Measurements from ENCODE around the gene BMAL2.

Gene BMAL2

DNA sequence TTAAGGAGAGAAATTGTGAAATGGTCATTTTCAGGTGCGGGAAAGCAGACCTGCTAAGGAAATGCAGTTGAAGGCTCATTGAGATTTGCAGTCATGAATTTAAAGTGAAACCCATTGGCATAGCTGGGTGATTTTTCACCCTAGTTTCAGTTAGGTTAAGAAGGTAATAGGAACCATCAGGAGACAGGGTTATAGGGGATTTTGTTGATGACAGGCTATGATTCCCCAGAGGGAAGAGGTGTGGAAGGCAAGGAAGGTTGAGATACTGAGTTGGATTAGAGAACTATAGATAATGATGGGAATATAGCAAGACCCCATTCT lies 22.7 kb upstream of the BMAL2 start:
- ATAC-seq, result no peak
- TF ChIP-seq, protein P1, sequence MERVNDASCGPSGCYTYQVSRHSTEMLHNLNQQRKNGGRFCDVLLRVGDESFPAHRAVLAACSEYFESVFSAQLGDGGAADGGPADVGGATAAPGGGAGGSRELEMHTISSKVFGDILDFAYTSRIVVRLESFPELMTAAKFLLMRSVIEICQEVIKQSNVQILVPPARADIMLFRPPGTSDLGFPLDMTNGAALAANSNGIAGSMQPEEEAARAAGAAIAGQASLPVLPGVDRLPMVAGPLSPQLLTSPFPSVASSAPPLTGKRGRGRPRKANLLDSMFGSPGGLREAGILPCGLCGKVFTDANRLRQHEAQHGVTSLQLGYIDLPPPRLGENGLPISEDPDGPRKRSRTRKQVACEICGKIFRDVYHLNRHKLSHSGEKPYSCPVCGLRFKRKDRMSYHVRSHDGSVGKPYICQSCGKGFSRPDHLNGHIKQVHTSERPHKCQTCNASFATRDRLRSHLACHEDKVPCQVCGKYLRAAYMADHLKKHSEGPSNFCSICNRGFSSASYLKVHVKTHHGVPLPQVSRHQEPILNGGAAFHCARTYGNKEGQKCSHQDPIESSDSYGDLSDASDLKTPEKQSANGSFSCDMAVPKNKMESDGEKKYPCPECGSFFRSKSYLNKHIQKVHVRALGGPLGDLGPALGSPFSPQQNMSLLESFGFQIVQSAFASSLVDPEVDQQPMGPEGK (CRISPR knock-in tag; IDR thresholded peaks at IDR 0.05; ENCODE audit: borderline replicate concordance), result no peak
- no peak for TF ChIP-seq PPARA (CRISPR knock-in tag; IDR thresholded peaks at IDR 0.05; ENCODE audit: borderline replicate concordance)
- no peak for TF ChIP-seq SNAI2 (CRISPR knock-in tag; IDR thresholded peaks at IDR 0.05)
- TF ChIP-seq ISL1 (CRISPR knock-in tag; IDR thresholded peaks at IDR 0.05), result no peak
- no peak for TF ChIP-seq RARB (CRISPR knock-in tag; IDR thresholded peaks at IDR 0.05)
- no peak for TF ChIP-seq OSR1 (CRISPR knock-in tag; IDR thresholded peaks at IDR 0.05)
- no peak for TF ChIP-seq ESRRG (CRISPR knock-in tag; IDR thresholded peaks at IDR 0.05)
- no peak for TF ChIP-seq ZNF70 (CRISPR knock-in tag; IDR thresholded peaks at IDR 0.05)
- TF ChIP-seq TSHZ2 (CRISPR knock-in tag; IDR thresholded peaks at IDR 0.05), result no peak
- no peak for TF ChIP-seq ARNTL (CRISPR knock-in tag; IDR thresholded peaks at IDR 0.05; ENCODE audit: borderline replicate concordance, low read depth)
- no peak for TF ChIP-seq BACH2 (CRISPR knock-in tag; IDR thresholded peaks at IDR 0.05; ENCODE audit: borderline replicate concordance)
- TF ChIP-seq GLIS3 (CRISPR knock-in tag; IDR thresholded peaks at IDR 0.05), result no peak
- TF ChIP-seq ZNF565 (CRISPR knock-in tag; conservative IDR thresholded peaks at IDR 0.05; ENCODE audit: low read depth), result no peak
- TF ChIP-seq ZFP3 (CRISPR knock-in tag; IDR thresholded peaks at IDR 0.05), result no peak
- TF ChIP-seq TOX (CRISPR knock-in tag; IDR thresholded peaks at IDR 0.05; ENCODE audit: borderline replicate concordance), result no peak
- TF ChIP-seq, protein P2, sequence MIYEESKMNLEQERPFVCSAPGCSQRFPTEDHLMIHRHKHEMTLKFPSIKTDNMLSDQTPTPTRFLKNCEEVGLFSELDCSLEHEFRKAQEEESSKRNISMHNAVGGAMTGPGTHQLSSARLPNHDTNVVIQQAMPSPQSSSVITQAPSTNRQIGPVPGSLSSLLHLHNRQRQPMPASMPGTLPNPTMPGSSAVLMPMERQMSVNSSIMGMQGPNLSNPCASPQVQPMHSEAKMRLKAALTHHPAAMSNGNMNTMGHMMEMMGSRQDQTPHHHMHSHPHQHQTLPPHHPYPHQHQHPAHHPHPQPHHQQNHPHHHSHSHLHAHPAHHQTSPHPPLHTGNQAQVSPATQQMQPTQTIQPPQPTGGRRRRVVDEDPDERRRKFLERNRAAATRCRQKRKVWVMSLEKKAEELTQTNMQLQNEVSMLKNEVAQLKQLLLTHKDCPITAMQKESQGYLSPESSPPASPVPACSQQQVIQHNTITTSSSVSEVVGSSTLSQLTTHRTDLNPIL (CRISPR knock-in tag; IDR thresholded peaks at IDR 0.05; ENCODE audit: low read depth), result no peak
- TF ChIP-seq ZNF8 (CRISPR knock-in tag; IDR thresholded peaks at IDR 0.05), result no peak
- no peak for TF ChIP-seq ZFP30 (CRISPR knock-in tag; IDR thresholded peaks at IDR 0.05)
- no peak for TF ChIP-seq CSDC2 (CRISPR knock-in tag; IDR thresholded peaks at IDR 0.05)
- TF ChIP-seq, protein P3, sequence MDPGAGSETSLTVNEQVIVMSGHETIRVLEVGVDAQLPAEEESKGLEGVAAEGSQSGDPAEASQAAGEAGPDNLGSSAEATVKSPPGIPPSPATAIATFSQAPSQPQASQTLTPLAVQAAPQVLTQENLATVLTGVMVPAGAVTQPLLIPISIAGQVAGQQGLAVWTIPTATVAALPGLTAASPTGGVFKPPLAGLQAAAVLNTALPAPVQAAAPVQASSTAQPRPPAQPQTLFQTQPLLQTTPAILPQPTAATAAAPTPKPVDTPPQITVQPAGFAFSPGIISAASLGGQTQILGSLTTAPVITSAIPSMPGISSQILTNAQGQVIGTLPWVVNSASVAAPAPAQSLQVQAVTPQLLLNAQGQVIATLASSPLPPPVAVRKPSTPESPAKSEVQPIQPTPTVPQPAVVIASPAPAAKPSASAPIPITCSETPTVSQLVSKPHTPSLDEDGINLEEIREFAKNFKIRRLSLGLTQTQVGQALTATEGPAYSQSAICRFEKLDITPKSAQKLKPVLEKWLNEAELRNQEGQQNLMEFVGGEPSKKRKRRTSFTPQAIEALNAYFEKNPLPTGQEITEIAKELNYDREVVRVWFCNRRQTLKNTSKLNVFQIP (CRISPR knock-in tag; IDR thresholded peaks at IDR 0.05; ENCODE audit: borderline replicate concordance, low read depth), result no peak

DNA sequence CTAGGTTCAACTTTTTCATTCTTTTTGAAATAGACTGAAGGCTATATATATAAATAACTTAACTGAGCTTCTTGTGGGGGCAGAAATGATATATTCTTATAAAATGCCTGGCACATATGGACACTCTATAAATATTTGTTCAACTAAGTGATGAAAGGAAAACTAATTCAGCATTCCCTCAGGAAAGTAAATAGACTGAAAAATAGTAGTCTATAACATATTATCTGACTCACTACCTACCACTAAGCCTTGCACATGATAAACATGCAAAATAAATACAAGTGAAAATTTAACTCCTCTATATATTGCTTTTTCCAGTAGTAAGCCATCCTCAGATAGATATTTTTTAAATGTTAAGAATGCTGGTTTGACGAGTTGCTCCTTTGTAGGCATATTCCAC lies 15.7 kb upstream of the BMAL2 start:
- ATAC-seq, result no peak
- TF ChIP-seq ESRRG (CRISPR knock-in tag; IDR thresholded peaks at IDR 0.05) (no peak), ARNTL (CRISPR knock-in tag; IDR thresholded peaks at IDR 0.05; ENCODE audit: borderline replicate concordance, low read depth) (no peak), ZFP30 (CRISPR knock-in tag; IDR thresholded peaks at IDR 0.05) (no peak), ISL1 (CRISPR knock-in tag; IDR thresholded peaks at IDR 0.05) (no peak), ZFP3 (CRISPR knock-in tag; IDR thresholded peaks at IDR 0.05) (no peak), SNAI2 (CRISPR knock-in tag; IDR thresholded peaks at IDR 0.05) (no peak), OSR1 (CRISPR knock-in tag; IDR thresholded peaks at IDR 0.05) (no peak), ZNF565 (CRISPR knock-in tag; conservative IDR thresholded peaks at IDR 0.05; ENCODE audit: low read depth) (no peak)
- TF ChIP-seq, protein P1 (CRISPR knock-in tag; IDR thresholded peaks at IDR 0.05; ENCODE audit: borderline replicate concordance), result no peak

DNA sequence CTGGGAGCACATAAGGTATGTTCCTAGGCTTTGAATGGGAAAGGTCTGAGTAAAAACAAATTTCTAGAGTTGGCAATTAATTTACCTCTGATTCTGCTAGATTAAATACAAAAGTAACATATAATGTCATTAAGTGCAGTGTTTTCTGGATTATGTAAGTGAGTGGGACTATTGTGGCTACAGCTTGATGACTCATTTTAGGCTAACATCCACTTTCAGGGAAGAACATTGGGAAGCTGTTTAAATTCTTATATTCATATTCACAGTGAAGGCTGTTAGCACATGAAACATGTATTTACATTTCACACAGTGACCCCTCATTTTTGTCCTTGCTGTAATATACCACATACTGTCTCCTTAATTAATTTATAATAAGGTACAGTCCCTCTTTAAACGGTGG lies 13.2 kb upstream of the BMAL2 start:
- ATAC-seq, result peak; percentile 83
- TF ChIP-seq, protein P1 (CRISPR knock-in tag; IDR thresholded peaks at IDR 0.05; ENCODE audit: borderline replicate concordance), result peak; percentile 15; the same call in 1 of the 2 replicates
- TF ChIP-seq ISL1 (CRISPR knock-in tag; IDR thresholded peaks at IDR 0.05) (peak; percentile 90), ZC3H10 (CRISPR knock-in tag; IDR thresholded peaks at IDR 0.05) (peak; percentile 59; the same call in 1 of the 2 replicates), TSHZ2 (CRISPR knock-in tag; IDR thresholded peaks at IDR 0.05) (no peak)
